ENCODE results near the gene CEP112. TPM values are rescaled to one million over a fixed set of nuclear protein-coding genes. Genes with fewer than 3 reads are reported as not detected.

Gene CEP112
- total RNA-seq, 1 donor from 2014 or later = 9.7 TPM

GRCh38 chr17:66234611-66235010, 42.7 kb upstream of the CEP112 start:
- peaks cover 5% of the 10 kb centered on the region for H3K27me3 Mint-ChIP-seq (ENCODE audit: insufficient read depth, low read depth)
- no peaks in the 10 kb centered on the region for H3K36me3 ChIP-seq
- H2AFZ ChIP-seq (replicated peaks) = no peak overlapping the region
- DNase-seq (ENCODE audit: low spot score) = no peak
- no peaks in the 10 kb centered on the region for H3K4me1 Mint-ChIP-seq
- no peaks in the 10 kb centered on the region for H3K27me3 ChIP-seq
- H3K4me3 ChIP-seq = no peak overlapping the region
- H3K4me3 Mint-ChIP-seq = no peak overlapping the region
- H3K4me2 ChIP-seq = no peak overlapping the region
- H3K27ac Mint-ChIP-seq = no peak overlapping the region
- H3K9me3 ChIP-seq (ENCODE audit: low read depth) = no peaks in the 10 kb centered on the region
- H3K9ac ChIP-seq = no peak overlapping the region
- TF ChIP-seq, protein P1, sequence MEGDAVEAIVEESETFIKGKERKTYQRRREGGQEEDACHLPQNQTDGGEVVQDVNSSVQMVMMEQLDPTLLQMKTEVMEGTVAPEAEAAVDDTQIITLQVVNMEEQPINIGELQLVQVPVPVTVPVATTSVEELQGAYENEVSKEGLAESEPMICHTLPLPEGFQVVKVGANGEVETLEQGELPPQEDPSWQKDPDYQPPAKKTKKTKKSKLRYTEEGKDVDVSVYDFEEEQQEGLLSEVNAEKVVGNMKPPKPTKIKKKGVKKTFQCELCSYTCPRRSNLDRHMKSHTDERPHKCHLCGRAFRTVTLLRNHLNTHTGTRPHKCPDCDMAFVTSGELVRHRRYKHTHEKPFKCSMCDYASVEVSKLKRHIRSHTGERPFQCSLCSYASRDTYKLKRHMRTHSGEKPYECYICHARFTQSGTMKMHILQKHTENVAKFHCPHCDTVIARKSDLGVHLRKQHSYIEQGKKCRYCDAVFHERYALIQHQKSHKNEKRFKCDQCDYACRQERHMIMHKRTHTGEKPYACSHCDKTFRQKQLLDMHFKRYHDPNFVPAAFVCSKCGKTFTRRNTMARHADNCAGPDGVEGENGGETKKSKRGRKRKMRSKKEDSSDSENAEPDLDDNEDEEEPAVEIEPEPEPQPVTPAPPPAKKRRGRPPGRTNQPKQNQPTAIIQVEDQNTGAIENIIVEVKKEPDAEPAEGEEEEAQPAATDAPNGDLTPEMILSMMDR (IDR thresholded peaks at IDR 0.05) = no peak
- no peak for TF ChIP-seq EZH2 (IDR thresholded peaks at IDR 0.05)
- no peak for TF ChIP-seq EZH2phosphoT487 (IDR thresholded peaks at IDR 0.05)
- H3K9me3 Mint-ChIP-seq = no peaks in the 10 kb centered on the region
- H3F3A ChIP-seq (ENCODE audit: low read depth) = no peaks in the 10 kb centered on the region
- H3K79me2 ChIP-seq (ENCODE audit: low read depth) = no peaks in the 10 kb centered on the region
- H3K27ac ChIP-seq = no peak overlapping the region
- H4K20me1 ChIP-seq (ENCODE audit: low read depth) = no peaks in the 10 kb centered on the region
- H3K36me3 Mint-ChIP-seq = no peaks in the 10 kb centered on the region
- H3K4me1 ChIP-seq = no peaks in the 10 kb centered on the region

DNA sequence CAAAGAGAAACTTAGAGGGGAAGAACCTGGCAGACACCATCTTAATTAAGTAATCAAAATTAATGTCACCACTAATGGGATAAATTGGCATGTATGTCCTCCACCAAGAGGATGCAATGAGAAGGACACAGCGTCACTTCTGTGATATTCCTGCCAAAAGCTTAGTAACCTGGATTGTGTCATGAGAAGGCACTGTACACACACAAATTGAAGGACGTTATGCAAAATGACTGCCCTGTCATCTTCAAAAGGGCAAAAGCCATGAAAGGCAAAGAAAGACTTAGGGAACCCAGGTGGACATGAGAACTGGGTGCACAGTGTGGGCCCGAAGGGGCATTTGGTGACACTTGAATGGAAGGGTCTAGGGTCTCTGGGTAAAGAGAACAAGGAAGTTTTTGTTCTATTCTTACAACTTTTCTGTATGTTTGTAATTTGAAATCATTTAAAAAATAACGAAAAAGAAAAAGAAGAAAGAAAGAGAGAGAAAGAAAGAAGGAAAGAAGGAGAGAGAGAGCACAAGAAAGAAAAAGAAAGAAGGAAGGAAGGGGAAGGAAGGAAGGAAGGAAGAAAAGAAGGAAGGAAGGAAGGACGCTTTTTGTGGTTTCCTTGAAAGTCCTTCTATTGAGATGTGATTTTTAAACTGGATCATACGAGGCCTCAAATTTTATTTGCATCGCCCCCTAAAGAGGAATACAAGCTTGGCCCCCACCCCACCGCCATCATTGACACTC, 41.3 kb upstream of the CEP112 start:
- H3K27ac Mint-ChIP-seq = no peak overlapping the region
- no peaks in the 10 kb centered on the region for H3K4me1 ChIP-seq
- TF ChIP-seq, protein P1 (IDR thresholded peaks at IDR 0.05) = no peak
- TF ChIP-seq EZH2 (IDR thresholded peaks at IDR 0.05) (no peak), EZH2phosphoT487 (IDR thresholded peaks at IDR 0.05) (no peak)
- H3K27me3 Mint-ChIP-seq (ENCODE audit: insufficient read depth, low read depth) = peaks cover 5% of the 10 kb centered on the region
- no peak overlapping the region for H3K27ac ChIP-seq
- H3K79me2 ChIP-seq (ENCODE audit: low read depth) = no peaks in the 10 kb centered on the region
- no peaks in the 10 kb centered on the region for H3F3A ChIP-seq (ENCODE audit: low read depth)
- H3K4me3 ChIP-seq = no peak overlapping the region
- no peaks in the 10 kb centered on the region for H3K9me3 ChIP-seq (ENCODE audit: low read depth)
- no peaks in the 10 kb centered on the region for H4K20me1 ChIP-seq (ENCODE audit: low read depth)
- no peaks in the 10 kb centered on the region for H3K36me3 ChIP-seq
- H2AFZ ChIP-seq (replicated peaks) = no peak overlapping the region
- no peak overlapping the region for H3K4me3 Mint-ChIP-seq
- no peaks in the 10 kb centered on the region for H3K27me3 ChIP-seq
- H3K9me3 Mint-ChIP-seq = no peaks in the 10 kb centered on the region
- no peaks in the 10 kb centered on the region for H3K4me1 Mint-ChIP-seq
- no peak overlapping the region for H3K4me2 ChIP-seq
- DNase-seq (ENCODE audit: low spot score) = no peak
- no peaks in the 10 kb centered on the region for H3K36me3 Mint-ChIP-seq
- no peak overlapping the region for H3K9ac ChIP-seq

- no peaks in the 10 kb centered on the region for H3K4me1 Mint-ChIP-seq
- H3K27me3 Mint-ChIP-seq (ENCODE audit: insufficient read depth, low read depth) = peaks cover 2% of the 10 kb centered on the region
- Histone ChIP-seq H3K79me2 (ENCODE audit: low read depth) (no peaks in the 10 kb centered on the region), H2AFZ (replicated peaks) (no peak overlapping the region), H3K4me2 (no peak overlapping the region), H3K9ac (no peak overlapping the region), H3K4me3 (no peak overlapping the region), H3K27me3 (no peaks in the 10 kb centered on the region), H3K4me1 (no peaks in the 10 kb centered on the region), H3K27ac (no peak overlapping the region), H4K20me1 (ENCODE audit: low read depth) (no peaks in the 10 kb centered on the region), H3K9me3 (ENCODE audit: low read depth) (no peaks in the 10 kb centered on the region), H3K36me3 (no peaks in the 10 kb centered on the region), H3F3A (ENCODE audit: low read depth) (no peaks in the 10 kb centered on the region)
- H3K27ac Mint-ChIP-seq = no peak overlapping the region
- DNase-seq (ENCODE audit: low spot score) = no peak
- H3K36me3 Mint-ChIP-seq = no peaks in the 10 kb centered on the region
- H3K4me3 Mint-ChIP-seq = no peak overlapping the region
- no peak for TF ChIP-seq EZH2phosphoT487 (IDR thresholded peaks at IDR 0.05)
- TF ChIP-seq, protein P1 (IDR thresholded peaks at IDR 0.05) = no peak
- no peak for TF ChIP-seq EZH2 (IDR thresholded peaks at IDR 0.05)
- H3K9me3 Mint-ChIP-seq = no peaks in the 10 kb centered on the region
Observed at GRCh38 chr17:66230922-66231591, 39.1 kb upstream of the CEP112 start.

Data from neural progenitor cell (in vitro differentiated cells).